Measurements from ENCODE around the gene CEACAM18.

DNA sequence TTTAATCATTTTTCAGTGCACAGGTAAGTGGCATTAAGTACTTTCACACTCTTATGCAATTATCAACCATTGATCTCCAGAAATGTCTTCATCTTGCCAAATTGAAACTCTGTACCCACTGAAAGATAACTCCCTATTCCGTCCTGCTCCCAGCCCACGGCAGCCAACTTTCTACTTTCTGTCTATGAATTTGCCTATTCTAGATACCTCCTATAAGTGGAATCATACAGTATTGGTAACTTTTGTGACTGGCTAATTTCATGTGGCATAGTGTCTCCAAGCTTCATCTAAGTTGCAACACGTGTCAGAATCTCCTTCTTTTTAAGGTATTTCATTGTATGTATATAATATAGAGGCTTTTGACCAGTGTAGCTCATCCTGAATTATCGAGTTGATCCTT lies 5.7 kb upstream of the CEACAM18 start:
- TF ChIP-seq, protein P1, sequence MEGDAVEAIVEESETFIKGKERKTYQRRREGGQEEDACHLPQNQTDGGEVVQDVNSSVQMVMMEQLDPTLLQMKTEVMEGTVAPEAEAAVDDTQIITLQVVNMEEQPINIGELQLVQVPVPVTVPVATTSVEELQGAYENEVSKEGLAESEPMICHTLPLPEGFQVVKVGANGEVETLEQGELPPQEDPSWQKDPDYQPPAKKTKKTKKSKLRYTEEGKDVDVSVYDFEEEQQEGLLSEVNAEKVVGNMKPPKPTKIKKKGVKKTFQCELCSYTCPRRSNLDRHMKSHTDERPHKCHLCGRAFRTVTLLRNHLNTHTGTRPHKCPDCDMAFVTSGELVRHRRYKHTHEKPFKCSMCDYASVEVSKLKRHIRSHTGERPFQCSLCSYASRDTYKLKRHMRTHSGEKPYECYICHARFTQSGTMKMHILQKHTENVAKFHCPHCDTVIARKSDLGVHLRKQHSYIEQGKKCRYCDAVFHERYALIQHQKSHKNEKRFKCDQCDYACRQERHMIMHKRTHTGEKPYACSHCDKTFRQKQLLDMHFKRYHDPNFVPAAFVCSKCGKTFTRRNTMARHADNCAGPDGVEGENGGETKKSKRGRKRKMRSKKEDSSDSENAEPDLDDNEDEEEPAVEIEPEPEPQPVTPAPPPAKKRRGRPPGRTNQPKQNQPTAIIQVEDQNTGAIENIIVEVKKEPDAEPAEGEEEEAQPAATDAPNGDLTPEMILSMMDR (IDR thresholded peaks at IDR 0.05) = no peak
- TF ChIP-seq ZFX (IDR thresholded peaks at IDR 0.05; ENCODE audit: borderline replicate concordance) = no peak

Measured in 22Rv1 (cell line).